ENCODE measurements around the gene COBL. TPM values are rescaled to one million over a fixed set of nuclear protein-coding genes. Genes with fewer than 3 reads are reported as not detected.

COBL gene
- total RNA-seq, 1 experiment from 2014 or later: 0.03 TPM

DNA sequence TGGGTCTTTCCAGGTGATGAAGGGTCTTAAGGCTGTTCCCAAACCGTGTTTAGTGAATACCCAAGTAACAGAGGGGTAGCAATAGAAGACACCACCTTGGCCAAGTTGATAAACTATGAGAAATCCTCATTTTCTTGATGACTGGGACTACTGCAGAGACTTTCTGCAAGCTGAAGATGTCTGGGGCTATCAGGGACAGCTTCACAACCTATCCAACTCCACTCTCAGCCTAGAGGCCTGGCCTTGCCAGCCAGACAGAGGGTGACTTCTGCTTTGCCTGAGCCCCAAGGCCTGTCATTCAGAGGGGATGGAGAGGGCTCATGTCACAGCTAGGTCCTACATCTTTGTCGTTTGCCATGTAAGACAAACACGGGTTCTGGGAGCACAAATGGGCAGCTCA, 278.0 kb downstream of the COBL start:
- DNase-seq: no peak
- Histone ChIP-seq H3K36me3 (no peaks in the 10 kb centered on the region), H3K4me3 (no peak overlapping the region), H3K27me3 (no peaks in the 10 kb centered on the region), H3K9me3 (no peaks in the 10 kb centered on the region)

DNA sequence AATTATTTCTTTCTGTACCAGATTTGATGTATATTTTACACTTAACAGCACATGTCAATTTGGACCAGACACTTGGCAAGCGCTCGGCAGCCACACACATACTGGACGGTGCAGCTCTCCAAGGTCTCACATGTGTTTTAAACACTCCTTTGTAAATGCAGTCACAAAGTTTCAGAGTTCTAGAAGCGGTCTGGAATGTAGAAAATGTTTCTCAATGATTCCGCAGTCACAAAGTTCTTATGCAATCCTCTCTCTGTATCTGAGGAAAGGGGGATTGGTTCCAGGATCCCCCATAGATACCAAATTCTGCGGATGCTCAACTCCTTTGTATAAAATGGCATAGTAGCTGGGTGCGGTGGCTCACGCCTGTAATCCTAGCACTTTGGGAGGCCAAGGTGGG, 280.9 kb downstream of the COBL start:
- Histone ChIP-seq H3K27me3 (no peaks in the 10 kb centered on the region), H3K36me3 (no peaks in the 10 kb centered on the region), H3K9me3 (no peaks in the 10 kb centered on the region), H3K4me3 (no peak overlapping the region)
- DNase-seq: no peak

DNA sequence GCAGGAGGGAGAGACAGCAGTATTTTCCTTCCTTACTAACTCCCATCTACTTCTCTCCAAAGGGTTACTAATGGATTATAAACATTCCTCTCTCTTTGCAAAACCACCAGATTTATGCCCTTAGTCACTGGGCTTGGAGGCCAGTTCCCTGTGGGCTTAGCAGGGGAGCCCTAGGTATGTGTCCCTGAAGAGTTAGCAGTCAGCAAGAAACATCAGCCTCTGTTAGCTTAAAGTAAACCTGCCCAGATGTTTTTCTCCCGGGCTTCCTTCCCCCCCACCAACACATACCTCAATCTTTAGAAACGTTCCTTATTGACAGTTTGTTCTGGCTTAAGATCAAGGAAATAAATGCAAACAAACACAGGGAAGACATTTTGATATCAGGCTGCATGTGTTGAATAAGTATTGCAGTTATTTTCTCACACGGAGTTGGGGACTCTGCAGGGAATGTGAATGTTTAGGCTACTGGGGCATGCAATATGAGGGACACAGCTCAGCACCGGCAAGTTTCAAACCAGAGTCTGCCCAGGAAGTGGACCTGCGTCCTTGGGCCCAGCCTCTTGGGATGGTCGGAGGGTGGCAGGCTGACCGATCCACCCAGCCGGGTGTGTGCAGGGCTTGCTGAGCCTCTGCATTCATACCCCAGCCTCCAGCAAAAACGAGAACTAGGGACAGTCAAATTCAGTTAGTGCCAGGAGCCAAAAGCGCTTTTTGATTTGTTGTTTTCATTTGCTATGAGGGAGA, 281.9 kb downstream of the COBL start:
- DNase-seq: peak; percentile 77
- no peak overlapping the region for H3K4me3 ChIP-seq
- H3K27me3 ChIP-seq: no peaks in the 10 kb centered on the region
- H3K9me3 ChIP-seq: no peaks in the 10 kb centered on the region
- no peaks in the 10 kb centered on the region for H3K36me3 ChIP-seq

DNA sequence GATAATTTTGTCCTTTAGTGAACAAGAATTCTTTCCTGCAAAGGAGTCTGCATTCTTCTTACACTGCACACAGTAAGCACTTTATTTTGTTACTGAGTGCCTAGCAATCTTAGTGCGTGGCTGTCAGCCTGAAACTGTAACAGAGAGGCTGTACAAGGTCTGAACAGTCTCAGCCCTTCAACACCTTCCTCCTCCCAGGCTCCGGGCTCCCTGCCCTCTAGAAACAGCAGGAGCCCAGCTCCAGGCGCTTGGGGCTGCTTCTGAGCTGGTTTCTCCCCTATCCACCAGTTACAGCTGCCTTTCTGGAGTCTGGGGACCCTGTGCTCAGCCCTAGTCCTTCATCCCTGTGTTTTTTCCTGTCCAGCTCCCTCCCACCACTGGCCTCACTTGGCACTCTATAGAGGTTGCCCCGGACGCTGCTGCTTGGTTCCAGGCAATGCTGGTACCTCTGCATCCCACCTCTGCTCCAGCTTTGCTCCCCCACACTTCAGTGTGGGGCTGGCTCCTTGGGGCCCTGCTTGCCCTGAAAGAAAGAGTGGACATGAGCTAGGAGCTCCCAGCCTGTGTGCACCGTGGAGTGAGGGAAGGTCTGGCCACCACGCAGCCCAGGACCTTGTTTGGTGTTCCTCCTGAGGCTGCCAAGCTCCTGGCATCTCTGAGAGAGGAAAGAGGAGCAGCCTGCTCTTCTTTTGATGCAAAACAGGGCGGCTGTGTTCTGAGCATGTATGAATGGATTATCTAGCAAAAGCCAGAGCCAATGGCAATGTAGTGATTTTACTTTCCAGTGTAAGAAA, 282.7 kb downstream of the COBL start:
- peak; percentile 43 for DNase-seq
- no peak overlapping the region for H3K4me3 ChIP-seq
- H3K9me3 ChIP-seq: no peaks in the 10 kb centered on the region
- no peaks in the 10 kb centered on the region for H3K36me3 ChIP-seq
- H3K27me3 ChIP-seq: no peaks in the 10 kb centered on the region

DNA sequence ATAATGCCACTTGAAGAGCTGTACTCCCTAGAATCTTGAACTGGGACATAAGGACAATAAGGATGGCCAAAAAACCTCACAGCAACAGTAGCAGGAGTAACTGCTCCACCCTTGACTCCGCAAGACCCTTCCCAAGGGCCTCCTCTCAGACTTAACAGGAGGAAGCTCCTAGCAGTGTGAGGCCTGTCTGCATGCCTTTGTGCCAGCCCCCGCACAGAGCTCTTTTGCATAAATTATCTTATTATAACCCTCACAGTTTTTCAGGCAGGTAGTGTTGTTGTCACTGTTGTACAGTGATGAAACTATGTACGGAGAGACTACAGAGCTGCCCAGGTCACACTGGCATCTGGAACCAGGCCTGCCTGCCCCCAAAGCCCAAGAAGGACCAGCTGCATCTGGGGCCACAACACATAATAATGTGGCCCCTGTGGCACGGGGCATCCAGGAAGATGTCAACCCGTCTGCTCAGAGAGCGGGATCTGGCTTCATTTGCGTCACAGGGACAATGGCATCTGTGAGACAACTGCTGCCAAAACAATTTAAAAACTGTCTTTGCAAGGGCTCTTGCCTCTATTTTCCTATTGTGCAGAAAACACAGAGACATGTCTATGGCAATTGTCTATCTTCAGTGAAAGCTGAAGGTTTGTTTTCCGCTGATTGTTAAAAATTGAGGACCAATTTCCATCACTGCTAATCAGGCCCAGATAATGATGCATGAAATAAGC, 284.7 kb downstream of the COBL start:
- no peak overlapping the region for H3K4me3 ChIP-seq
- no peaks in the 10 kb centered on the region for H3K27me3 ChIP-seq
- no peaks in the 10 kb centered on the region for H3K36me3 ChIP-seq
- no peaks in the 10 kb centered on the region for H3K9me3 ChIP-seq
- DNase-seq: no peak

DNA sequence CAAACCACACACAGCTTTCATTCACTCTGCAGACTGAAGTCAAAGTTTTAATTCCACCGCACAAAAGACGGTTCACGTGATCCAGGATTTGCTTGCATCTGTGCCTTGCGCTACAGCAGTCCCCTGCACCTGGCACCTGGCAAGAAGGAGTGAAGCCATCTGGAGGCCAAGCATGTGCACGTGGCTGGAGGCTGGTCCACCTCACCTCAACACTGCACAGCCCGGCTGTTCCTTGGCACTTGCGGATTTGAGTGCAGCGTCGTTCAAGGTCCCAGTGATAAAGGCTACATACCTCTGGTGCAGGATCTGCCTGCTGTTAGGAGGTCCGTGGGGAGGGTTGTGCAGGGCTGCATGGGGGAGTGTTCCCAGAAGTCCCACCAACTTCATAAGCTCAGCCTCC, 285.4 kb downstream of the COBL start:
- DNase-seq: no peak
- H3K27me3 ChIP-seq: no peaks in the 10 kb centered on the region
- no peak overlapping the region for H3K4me3 ChIP-seq
- H3K9me3 ChIP-seq: no peaks in the 10 kb centered on the region
- H3K36me3 ChIP-seq: no peaks in the 10 kb centered on the region

DNA sequence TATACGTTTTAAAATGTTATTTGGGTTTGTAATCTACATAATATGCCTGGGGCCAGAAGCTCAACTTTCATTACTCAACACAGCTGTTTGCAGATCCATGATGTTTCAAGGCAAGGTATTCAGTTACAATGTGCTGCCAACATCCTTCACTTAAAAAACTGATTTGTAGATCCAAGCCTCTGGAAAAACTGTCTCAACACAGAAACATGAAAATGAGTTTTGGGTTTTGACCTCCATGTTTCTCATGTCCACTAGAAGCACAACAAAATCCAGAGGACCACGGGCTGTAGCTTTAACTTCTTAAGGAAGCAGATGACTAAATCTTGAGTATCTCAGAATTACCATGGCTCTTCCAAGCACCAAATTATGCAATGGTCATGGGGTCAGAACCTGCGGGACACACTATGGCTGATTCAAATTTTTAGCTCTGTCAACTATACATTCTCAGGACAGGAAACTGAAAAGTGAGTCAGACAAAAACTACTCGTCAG, 286.9 kb downstream of the COBL start:
- DNase-seq: peak; percentile 61
- no peaks in the 10 kb centered on the region for H3K9me3 ChIP-seq
- H3K4me3 ChIP-seq: no peak overlapping the region
- H3K36me3 ChIP-seq: no peaks in the 10 kb centered on the region
- no peaks in the 10 kb centered on the region for H3K27me3 ChIP-seq

DNA sequence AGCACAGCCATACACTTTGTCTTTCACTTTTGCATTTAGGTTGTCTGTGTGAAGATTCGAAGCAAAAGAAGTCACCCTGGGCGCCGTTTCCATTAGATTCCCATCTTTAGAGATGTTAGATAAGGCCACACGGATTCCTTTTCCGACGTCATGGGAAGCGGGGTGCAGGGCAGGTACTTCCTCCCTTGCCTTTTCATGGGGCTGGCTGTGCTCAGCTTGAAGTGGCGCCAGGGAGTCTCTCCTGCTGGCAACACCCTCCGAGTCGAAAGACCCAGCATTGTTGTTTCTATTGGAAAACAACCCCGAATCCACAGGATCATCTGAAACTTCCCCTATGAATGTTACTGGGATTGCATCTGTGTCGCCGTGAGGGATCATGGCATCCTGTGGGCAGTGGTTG, 287.5 kb downstream of the COBL start:
- Histone ChIP-seq H3K36me3 (no peaks in the 10 kb centered on the region), H3K4me3 (no peak overlapping the region), H3K27me3 (no peaks in the 10 kb centered on the region), H3K9me3 (no peaks in the 10 kb centered on the region)
- DNase-seq: no peak

DNA sequence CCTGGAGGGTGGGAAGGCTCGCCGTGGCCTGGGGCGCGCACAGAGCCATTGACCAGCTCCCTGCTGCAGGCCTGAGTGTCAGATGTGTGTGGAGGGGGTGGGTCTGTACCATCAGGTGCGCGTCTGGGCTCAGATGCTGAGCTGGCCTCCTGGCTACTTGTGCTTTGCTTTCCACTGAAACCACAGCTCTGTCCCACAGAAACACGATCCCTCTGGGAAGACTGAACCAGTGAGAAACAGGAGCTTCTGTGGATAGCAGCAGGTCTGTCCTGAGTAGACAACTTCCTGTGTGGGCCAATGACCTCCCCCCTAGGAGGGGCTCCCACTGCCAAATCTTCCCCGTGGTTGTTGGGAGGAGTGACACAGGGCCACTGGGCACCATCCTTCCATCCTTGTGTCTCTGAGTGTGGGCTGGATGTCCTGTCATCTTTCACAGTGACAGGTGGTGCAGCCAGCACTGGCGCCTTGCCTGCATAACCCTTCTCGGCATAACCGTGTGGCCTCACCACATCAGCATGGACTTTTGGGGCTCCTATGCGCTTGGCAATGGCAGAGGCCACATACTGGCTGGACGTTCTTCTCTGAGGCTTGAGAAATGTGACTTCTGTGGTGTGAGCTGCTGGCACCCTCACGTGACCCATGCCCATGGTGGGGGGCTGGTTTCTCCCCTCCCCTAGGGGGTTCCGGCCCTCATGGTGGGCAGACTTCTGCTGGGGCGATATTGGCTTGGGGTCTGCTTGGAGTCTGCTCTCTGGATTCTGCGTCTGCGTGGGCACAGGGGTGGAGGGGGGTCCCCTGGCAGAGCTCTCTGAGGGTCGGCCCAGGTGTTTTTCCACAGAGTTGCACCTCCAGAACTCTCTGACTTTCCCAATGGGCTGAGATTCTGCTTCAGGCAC, 288.4 kb downstream of the COBL start:
- H3K36me3 ChIP-seq: no peaks in the 10 kb centered on the region
- H3K9me3 ChIP-seq: no peaks in the 10 kb centered on the region
- no peaks in the 10 kb centered on the region for H3K27me3 ChIP-seq
- no peak overlapping the region for H3K4me3 ChIP-seq
- DNase-seq: no peak

DNA sequence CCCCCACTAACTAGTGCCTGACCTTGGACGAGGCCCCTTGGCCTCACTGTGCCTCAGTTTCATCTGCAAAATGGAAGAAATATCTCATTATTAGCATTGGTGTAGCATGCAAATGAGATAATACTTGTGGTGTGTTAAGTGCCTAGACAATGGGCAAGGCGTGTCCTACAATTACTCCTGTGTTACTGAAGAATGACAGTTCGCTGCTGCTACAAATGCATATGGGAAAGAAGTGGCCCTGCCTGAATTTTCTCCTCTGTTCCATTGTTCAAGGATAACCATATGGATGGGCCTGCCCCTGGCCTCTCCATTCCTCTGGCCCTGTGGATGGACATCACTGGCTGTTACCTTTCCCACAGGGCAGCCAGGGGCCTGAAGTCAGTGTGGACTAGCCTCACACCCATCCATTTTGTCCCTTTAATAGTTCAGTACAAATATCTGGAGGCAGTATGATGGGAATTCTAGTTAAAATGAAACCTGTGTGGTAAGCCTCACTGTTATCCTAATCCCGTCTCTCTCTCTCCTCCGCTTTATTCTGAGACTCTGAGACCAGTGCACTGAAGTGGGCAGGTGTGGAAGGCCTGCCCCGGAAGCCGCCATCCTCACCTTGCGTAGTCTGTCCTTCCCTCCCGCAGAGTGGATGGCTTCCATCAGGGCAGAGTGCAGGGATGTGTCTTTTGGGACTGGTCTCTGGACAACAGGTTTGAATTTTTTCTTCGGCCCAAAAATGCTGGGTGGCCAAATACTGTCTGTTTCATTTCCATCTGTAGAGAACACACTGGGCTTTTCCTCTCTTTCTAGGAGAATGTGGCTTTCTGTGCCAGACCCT, 289.3 kb downstream of the COBL start:
- Histone ChIP-seq H3K36me3 (no peaks in the 10 kb centered on the region), H3K4me3 (no peak overlapping the region), H3K27me3 (no peaks in the 10 kb centered on the region), H3K9me3 (no peaks in the 10 kb centered on the region)
- DNase-seq: no peak

DNA sequence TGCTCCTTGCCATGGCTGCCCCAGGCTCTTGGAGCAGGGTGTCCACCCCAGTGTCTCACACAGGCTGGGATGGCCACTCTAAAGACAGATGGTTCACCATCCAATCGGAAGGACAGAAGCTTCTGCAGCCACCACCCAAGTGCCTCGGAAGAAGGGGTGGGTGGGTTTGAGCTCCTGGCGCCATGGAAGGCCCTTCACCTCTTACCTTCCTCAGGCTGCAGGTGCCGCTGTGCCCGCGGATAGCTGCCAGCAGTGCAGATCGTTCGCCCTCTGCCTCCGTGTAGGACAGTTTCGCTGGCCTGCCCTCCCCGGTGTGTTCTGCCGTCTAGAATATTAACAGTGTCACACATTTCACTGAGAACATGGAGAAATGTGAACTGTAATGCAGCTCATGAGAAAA, 290.3 kb downstream of the COBL start:
- H3K27me3 ChIP-seq: no peaks in the 10 kb centered on the region
- no peaks in the 10 kb centered on the region for H3K36me3 ChIP-seq
- DNase-seq: no peak
- H3K9me3 ChIP-seq: no peaks in the 10 kb centered on the region
- H3K4me3 ChIP-seq: no peak overlapping the region

DNA sequence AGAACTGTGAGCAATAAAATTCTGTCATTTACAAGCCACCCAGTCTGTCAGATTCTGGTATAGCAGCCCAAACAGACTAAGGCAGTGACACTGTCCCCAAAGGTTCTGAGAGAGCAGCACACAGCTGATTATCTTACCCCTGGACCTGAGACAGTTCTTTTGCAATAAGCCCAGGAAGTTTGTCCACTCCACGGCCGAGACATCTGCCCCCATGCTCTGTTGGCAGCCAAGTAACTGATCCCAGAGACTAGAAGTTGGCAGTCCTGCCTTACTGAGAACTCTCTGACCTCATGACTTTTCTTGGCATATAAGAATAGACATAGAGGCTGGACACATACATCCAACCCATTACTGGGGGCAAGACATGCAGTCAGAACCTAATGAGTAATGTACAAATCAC, 290.9 kb downstream of the COBL start:
- DNase-seq: peak; percentile 74
- Histone ChIP-seq H3K36me3 (no peaks in the 10 kb centered on the region), H3K4me3 (no peak overlapping the region), H3K9me3 (no peaks in the 10 kb centered on the region), H3K27me3 (no peaks in the 10 kb centered on the region)

DNA sequence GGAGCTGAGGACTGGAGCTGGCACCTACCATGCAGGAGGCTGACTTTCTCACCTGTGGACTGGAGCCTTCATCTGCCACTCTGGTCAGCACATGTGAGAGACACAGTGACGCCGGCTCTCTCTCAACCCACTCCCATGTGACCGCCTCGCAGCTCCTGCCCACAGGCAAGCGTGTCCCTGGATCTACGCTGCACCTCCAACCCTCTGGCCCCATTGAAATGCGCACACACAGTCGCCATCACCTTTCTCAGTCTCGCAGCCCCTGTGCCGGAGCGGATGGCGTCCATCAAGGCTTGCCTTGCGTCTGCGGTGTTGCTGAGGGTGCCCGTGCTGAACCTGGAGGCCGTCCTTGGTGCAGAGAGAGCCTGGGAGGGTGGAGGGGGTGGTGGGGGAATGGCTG, 291.7 kb downstream of the COBL start:
- Histone ChIP-seq H3K36me3 (no peaks in the 10 kb centered on the region), H3K4me3 (no peak overlapping the region), H3K27me3 (no peaks in the 10 kb centered on the region), H3K9me3 (no peaks in the 10 kb centered on the region)
- no peak for DNase-seq

DNA sequence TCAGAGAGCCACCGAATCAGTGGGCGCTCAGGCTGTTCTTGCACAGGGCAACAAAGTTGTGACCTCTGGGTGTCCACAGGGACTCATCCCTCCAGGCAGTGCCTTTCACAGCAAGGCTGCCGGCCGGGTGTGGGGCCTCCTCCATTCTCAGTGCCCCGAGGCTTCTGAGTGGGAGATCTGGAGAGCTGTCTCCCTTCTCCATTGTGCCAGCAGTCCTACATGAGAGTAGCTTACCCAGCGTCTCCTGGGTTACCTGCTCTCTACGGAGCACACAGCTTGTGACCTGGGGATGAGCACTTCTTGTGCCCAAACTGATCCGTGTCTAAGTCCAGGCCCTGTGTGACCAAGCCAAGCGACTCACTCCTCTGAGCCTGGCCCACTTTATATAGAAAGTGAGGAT, 293.1 kb downstream of the COBL start:
- no peaks in the 10 kb centered on the region for H3K27me3 ChIP-seq
- no peak for DNase-seq
- H3K9me3 ChIP-seq: no peaks in the 10 kb centered on the region
- no peaks in the 10 kb centered on the region for H3K36me3 ChIP-seq
- H3K4me3 ChIP-seq: no peak overlapping the region

DNA sequence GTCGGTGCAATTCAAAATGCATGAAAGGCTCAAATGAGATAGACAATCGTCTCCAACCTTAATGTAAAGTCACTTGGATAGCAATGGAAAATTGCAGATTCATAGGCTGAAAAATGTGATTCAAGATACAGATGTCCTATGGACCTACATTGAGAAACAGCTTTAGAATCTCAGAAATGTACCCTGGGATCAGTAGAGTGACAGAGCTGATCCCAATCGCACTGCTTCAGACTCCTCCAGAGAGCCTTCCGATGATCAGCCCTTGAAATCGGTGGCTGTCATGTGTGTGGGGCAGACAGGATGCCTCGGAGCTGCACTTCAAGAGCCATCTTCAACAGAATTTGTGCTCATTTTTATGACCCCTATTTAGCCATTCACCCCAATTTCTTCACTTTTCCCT, 293.8 kb downstream of the COBL start:
- no peak for DNase-seq
- Histone ChIP-seq H3K36me3 (no peaks in the 10 kb centered on the region), H3K4me3 (no peak overlapping the region), H3K9me3 (no peaks in the 10 kb centered on the region), H3K27me3 (no peaks in the 10 kb centered on the region)
